ENCODE data around the gene LUC7L3.
"Not testable (repeated sequence)": the region's sequence is repeated elsewhere in the genome, so short reads cannot be mapped to it uniquely, and the experiment has no call there.

Gene LUC7L3

DNA sequence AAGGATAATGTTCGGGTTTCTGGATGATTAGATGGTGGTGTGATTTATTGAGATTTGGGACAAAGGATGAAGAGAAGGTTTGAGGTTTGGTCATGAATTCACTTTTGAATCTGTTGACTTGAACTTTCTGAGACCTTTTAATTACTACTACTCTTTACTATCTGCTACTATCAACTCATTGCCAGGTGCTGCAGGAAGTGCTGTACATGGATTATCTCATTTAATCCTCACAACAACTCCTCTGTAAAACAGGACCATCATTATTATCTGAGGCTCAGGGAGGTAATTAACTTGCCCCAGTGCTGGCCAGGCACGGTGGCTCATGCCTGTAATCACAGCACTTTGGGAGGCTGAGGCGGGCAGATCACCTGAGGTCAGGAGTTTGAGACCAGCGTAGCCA, 8.8 kb upstream of the LUC7L3 start:
- DNase-seq, result no peak

DNA sequence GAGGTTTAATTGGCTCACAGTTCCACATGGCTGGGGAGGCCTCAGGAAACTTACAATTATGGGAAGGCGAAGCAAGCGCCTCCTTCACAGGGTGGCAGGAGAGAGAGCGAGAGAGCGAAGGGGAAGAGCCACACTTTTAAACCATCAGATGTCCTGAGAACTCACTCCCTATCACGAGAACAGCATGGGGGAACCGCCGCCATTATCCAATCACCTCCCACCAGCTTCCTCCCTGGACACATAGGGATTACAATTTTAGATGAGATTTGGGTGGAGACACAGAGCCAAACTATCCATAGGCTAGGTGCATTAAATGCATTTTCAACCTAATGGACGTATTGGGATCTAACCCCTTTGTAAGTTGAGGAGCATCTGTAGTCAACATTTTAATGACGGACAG, 6.8 kb upstream of the LUC7L3 start:
- no peak for DNase-seq

DNA sequence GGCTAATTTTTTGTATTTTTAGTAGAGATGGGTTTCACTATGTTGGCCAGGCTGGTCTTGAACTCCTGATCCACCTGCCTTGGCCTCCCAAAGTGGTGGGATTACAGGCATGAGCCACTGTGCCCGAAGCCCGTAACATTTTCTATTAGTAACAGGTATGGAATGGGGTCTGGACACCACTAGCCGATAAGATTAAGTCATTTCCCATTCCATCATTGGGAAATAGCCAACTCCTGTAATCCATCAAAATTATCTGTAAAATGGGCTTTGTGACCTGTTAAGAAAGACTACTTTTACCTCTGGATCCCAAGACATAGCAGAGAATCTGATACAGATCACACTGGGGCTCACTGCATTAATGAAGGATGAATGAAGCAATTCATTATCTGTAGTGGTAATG, 3.9 kb upstream of the LUC7L3 start:
- DNase-seq, result no peak

DNA sequence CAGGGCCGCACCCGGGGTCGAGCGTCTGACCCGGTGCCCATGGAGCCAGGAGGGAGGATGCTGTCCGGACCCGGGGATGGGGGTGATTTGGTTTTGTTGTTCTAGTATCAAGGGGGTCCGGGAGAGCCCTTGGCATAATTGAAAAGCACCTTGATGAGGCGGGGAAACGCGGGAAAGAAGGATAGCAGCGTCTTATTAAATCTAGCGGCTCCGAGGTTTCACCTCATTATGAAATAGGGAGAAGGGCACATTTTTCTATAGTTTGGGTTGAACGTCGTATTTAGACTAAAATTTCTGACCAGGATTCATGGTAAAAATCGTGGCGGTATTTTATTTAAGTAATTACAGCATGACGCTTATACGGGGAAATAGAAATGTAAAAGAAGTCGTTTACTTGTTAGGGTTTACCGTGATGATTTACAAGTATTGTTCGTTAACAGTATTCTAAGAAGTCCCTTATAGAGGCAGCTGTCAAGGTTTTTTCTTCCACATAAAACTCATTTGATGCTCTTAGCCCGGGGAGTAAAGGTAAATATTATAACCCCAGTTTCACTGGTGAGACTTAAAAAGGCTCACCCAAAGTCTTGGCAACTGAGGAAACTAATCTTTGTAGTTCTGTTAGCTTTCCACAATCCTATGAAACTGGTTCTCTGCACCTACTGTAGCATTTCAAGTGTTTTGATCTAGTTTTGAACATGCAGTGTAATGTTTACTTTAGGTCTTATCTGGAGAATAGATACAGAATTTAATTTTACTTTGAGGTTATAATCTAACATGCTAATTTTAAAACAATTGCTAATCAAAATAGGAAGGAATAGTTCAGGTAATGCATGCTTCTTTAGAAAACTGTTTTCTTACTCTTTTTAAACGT, 756 bp downstream of the LUC7L3 start:
- no peak for DNase-seq

DNA sequence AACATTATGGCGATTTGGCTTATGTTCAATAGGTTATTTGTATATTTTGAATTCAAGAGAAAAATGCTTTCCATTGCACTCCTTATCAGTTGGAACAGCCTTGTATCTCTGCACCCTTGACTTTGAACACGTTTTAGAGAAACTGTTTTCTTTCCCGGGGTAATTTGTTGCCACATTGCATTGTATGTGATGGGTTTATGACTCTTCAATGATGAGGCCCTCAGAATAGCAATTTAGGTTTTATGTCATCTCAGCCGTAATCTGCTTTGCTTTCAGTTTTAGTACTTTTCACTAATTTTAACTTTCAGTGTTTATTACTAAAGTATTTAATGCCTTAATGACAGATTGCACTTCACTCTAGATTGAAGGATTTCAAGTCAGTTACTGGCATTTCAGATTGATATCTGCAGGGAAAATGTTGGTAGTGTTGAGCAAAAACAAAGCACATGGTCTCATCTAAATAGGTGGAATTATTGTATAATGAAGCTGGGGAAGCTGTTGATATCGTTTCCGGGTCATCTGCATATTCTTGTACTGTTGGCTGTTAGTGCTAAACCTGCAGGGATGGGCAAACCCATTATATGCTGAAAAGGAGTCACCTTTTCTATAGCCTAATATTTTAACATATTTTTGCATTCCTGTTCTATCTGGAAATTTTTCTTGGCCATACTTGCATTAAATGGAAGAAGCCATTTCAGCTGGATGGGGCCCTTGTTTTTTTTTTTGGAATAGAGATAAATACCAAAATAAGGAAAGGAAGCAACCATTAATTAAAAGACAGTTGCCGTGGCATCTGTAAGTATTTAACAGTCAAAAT, 2.0 kb downstream of the LUC7L3 start:
- DNase-seq, result no peak

DNA sequence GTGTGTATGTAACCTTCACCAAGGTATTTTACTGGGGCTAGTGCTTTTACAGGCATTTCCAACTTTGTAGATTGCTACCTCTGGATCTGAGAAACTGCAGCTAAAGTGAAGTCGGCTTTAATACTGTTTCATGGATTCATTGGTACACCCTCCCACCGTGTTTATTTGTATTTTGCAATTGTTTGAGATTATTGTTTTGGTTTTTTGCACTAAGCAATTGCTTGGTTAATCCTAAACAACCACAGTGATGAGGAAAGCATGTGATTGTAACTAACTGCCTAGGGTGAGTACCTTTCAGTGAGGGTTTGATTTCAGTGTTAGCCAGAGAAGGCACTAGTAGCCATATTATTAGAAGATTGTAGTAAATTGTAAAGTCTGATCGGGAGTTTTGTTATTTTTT, 3.3 kb downstream of the LUC7L3 start:
- DNase-seq, result no peak

DNA sequence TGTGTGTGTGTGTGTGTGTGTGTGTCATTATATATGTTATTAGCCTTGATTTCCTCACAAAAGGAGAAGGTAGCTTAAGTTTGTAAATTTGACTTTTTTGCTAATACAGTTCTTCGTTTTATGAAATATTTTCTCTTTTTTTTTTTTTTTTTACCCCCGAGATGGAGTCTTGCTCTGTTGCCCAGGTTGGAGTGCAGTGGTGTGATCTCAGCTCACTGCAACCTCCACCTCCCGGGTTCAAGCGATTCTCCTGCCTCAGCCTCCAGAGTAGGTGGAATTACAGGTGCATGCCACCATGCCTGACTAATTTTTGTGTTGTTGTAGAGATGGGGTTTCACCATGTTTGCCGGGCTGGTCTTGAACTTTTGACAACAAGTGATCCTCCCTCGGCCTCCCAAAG, 5.2 kb downstream of the LUC7L3 start:
- not testable (repeated sequence) for DNase-seq

DNA sequence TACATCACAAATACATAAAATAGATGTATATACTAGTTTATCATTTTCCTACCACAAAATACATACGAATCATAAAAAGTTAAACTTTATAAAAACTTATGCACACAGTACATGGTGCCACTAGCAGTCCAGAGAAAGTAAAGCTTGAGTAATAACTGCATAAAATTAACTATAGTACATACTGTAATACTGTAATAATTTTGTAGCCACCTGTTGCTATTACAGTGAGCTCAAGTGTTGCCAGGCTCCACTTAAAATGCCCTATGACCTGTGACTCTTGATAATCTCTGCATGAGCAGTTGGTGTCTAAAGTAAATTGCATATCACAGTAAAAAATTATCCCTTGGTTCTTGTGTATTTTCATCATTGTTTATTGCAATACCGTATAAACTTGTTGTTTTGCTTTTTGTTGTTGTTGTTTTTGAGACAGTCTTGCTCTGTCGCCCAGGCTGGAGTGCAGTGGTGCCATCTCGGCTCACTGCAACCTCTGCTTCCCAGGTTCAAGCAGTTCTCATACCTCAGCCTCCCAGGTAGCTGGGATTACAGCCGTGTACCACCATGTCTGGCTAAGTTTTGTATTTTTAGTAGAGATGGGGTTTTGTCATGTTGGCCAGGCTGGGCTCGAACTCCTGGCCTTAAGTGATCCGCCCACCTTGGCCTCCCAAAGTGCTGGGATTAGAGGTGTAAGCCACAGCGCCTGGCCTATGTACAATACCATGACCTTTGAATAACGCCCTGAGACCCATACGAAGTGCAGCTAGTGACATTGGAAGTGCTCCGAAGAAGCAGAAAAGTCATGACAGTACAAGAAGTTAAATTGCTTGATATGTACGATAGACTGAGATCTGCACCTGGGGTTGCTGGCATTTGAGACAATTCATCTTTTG, 6.6 kb downstream of the LUC7L3 start:
- no peak for DNase-seq

DNA sequence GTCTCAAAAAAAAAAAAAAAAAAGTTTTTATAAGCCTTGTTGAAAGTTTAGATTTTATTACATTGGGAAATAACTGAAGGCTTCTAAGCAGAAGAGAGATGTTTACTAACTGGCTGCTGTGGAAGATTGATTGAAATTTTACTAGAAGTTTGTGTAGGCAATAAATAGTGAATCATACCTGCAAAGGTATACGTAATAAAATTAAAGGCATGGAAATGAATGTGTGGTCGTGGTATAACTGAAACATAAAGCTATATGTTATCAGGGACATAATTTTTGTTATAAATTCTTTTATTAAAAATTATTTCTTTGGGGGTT, 8.7 kb downstream of the LUC7L3 start:
- DNase-seq, result no peak

DNA sequence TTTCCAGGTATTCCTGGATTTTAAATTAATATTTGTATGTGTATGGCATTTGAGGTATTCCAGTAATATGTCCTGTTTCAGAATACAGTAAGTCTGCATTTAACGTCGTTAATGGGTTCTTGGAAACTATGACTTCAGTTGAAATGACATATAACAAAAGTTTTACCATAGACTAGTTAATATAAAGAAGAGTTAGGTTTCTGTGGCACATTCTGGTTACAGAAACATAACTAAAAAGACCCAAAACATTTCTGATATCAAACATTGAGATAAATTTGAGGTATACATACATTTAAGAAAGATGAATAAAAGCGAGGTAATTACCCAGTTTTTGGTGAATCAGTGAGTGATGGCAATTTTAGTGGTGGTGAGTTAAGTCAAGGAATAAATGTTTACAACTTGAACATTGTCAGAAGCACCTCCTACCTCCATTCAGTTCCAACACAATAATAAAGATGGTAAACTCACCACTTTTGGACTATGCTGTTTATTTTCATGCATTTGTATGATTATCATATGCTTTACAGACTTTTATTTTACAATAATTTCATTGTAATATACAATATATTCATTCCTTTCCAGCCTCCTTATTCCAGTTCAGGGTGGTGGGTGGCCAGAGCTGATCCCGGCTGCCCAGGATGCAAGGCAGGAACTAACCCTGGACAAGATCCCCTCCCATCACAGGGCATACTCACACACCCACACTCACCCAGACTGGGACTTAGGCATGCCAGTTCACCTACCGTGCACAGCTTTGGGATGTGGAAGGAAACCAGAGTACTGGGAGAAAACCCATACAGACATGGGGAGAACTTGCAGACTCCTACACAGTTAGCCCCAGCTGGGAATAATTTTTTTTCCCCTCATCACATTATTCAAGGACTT, 9.7 kb downstream of the LUC7L3 start:
- DNase-seq, result no peak

DNA sequence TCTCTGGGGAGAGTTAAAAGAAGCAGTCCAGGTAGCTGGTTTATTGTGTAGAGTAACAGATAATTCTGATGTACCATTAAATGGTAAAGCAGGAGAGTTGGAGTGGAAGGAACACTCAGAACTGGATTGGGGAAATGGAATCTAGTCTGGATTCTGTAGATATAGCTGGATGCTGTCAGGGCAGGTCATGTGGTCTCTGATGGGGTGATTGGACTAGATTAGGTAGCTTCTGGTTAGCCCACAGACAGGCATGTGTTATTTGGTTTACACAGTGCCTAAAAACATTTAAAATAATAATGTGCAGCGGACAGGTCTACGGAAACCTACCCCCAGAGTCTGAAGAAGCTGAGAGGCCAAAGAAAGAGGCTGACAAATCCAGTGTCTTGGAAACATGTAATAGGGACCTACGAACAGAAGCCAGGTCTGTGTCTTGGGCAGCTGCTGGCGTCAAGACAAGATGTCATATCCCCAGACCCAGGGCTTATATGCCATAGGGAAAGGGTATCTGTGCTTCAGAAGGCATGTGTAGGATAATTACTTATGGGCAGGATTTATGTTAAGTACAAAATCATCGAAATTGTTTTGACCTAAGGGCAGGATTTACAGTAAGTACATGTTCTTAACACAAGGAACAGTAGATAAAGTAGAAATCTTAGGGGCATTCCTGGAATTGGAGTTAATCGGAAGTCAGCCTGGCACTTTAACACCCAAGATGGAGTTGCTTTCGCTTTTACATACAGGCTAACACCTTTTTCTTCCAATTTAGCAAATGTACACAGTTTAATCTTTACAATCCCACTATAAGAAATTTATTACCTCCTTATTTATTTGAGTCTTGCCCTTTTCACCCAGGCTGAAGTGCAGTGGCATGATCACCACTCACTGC, 12.4 kb downstream of the LUC7L3 start:
- no peak for DNase-seq

DNA sequence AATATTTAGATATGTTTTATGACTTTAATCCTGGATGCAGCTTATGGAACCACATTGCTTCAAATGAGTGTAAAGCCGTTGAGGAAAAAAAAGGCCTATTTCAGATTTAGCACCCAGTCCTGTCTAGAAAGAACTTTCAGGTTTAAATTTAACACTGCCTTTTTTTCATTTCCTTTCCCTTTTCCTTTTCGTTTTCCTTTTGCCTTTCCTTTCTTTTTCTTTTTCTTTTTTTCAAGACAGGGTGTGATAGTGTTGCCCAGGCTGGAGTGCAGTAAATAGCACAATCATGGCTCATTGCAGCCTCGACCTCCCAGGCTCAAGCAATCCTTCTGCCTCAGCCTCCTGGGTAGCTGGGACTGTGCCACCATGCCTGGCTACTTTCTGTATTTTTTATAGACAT, 15.9 kb downstream of the LUC7L3 start:
- DNase-seq, result no peak

DNA sequence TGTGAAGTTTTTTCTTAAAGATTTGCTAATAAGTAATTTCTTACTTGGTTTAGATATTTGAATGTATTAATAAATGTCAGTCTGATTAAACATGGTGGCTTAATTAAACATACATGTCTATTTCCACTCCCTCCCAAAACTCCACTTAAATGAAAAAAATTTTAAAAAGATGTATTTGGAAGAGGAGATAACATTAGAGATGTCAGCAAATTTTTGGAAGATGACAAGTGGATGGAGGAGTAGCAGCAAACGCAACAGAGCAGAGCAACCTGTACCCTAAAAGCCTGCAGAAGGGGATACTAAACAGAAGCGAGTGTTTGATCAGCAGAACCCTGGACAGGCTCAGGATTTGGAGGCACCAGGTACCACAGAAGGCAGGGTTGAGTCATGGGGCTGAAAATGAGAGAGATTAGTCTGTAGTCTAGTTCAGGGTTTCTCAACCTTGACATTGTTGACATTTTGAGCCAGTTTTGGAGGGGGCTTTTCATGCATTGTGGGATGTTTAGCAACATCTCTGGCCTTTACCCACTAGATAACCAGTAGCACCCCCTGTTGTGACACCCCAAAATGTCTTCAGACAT, 17.8 kb downstream of the LUC7L3 start:
- no peak for DNase-seq

DNA sequence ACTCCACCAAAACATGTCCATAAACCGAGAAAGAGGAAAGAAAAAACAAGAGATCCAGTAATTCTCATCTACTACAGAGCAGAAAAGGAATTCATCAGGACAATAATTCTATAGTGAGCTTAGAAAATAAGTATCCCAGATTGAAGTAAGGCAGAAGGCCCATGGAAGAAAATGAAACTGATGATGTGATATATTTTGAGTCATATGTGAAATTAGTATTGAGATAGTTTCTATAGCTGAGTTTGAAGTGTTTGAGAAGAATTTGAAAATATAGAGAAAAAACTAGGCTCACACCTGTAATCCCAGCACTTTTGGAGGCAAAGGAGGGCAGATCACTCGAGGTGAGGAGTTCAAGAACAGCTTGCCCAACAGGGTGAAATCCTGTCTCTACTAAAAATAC, 19.7 kb downstream of the LUC7L3 start:
- DNase-seq, result no peak

DNA sequence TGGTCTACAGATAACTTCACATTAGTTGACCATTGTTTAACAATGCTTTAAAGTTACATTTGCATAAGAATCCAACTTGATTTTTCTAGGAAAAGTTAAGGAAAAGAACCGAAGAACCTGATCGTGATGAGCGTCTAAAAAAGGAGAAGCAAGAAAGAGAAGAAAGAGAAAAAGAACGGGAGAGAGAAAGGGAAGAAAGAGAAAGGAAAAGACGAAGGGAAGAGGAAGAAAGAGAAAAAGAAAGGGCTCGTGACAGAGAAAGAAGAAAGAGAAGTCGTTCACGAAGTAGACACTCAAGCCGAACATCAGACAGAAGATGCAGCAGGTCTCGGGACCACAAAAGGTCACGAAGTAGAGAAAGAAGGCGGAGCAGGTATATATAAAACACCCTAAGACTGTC, 26.2 kb downstream of the LUC7L3 start:
- no peak for DNase-seq

DNA sequence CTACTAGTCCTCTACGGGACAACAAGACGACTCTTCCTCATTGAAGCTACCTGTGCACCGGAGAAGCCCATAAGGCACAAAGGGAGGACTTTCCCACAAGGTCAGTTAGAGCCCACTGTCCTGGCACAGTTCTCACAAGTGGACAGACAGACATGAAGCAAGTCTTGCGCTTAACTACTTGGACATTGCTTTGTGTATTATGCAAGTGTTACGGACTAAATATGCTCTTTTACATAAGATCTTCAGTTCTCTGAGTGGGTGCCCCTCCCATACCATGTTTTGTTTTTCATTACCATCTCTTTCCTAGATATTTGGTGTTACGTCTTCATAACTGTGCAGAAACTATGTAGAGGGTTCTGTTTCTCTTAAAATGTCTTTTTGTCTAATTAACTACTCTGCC, 29.8 kb downstream of the LUC7L3 start:
- no peak for DNase-seq

DNA sequence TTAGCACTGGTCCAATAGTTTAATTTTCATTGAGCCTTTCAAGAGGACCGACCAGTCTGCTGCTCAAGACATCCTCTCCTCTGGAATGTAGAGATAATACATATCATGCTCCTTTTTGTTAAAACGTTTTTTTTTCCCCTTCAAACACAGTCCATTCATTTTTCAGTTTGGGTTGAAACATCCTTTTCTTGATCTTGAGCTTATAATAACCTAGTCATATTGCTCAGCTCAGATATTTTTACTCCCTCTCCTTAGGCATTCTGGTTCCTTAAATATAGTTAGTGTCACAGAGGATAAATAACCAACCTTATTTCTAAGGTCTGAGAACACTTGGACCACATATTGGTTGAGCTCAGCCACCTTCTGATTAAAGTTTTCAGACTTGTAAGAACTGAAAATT, 35.1 kb downstream of the LUC7L3 start:
- DNase-seq, result no peak

DNA sequence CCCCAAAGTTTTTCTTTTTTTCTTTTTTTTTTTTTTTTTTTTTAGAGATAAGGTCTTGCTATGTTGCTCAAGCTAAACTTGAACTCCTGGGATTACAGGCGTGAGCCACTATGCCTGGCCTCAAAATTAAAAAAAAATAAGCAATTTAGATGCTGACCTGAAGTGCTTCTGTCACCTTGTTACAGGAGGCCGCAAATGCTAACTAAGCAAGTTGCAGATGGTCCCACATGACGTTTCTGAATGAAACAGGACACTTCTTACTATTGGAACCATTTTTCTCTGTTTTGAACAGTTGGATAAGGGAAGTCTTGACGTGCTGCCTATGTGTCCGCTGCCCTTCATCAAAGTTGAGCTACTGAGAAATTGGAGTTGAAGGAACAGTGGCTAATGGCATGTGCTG, 39.1 kb downstream of the LUC7L3 start:
- no peak for DNase-seq

DNA sequence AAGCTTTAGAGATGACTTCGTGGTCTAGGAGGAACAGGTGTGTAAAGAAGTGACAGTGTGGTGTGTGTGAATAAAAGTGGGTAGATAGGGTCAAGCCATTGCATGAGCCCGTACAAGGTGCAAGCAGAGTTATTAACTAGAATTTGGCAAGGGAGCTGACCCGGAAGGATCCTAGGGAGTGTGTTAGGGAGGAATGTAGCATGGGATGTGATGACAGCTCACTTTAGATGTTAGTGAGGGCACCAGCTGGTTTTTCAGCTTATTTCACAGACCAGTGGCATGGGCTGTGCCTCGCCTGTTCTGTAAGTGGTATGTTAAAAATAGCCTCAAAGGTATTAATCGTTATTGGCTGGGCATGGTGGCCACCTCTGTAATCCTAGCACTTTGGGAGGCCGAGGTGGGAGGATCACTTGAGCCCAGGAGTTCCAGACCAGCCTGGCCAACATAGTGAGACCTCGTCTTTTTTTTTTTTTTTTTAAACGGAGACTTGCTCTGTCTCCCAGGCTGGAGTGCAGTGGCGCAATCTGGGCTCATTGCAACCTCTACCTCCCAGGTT, 39.7 kb downstream of the LUC7L3 start:
- no peak for DNase-seq

DNA sequence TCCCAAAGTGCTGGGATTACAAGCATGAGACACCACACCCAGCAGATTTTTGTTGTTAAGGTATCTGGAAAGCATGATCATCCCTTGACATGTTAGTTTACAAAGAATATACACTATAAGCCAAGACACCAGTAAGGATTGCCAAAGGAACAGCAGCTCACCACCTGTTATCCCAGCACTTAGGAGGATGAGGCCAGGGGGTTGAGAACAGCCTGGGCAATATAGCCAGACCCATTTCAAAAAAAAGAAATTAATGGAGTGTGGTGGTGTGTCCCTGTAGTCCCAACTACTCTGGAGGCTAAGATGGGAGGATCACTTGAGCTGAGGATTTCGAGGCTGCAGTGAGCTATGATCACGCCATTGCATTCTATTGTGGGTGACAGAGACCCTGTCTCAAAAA, 42.8 kb downstream of the LUC7L3 start:
- no peak for DNase-seq

All from activated CD4-positive, alpha-beta T cell treated with anti-CD3 and anti-CD28 coated beads, Interleukin-2, amount 50 U/mL, for 4 hours (primary cell).